HG02885 (cell line): Measurements from ENCODE around the gene HSPB9.

ENCODE experiments used
- ATAC-seq: cut with Tn5 transposase; IDR thresholded peaks from one replicate; pipeline ENCODE4 v1.9.1; 2021; ENCODE audit warnings: mild to moderate bottlenecking; ENCODE audit not compliant: unreplicated experiment, poor library complexity

HSPB9 gene, protein sequence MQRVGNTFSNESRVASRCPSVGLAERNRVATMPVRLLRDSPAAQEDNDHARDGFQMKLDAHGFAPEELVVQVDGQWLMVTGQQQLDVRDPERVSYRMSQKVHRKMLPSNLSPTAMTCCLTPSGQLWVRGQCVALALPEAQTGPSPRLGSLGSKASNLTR

DNA sequence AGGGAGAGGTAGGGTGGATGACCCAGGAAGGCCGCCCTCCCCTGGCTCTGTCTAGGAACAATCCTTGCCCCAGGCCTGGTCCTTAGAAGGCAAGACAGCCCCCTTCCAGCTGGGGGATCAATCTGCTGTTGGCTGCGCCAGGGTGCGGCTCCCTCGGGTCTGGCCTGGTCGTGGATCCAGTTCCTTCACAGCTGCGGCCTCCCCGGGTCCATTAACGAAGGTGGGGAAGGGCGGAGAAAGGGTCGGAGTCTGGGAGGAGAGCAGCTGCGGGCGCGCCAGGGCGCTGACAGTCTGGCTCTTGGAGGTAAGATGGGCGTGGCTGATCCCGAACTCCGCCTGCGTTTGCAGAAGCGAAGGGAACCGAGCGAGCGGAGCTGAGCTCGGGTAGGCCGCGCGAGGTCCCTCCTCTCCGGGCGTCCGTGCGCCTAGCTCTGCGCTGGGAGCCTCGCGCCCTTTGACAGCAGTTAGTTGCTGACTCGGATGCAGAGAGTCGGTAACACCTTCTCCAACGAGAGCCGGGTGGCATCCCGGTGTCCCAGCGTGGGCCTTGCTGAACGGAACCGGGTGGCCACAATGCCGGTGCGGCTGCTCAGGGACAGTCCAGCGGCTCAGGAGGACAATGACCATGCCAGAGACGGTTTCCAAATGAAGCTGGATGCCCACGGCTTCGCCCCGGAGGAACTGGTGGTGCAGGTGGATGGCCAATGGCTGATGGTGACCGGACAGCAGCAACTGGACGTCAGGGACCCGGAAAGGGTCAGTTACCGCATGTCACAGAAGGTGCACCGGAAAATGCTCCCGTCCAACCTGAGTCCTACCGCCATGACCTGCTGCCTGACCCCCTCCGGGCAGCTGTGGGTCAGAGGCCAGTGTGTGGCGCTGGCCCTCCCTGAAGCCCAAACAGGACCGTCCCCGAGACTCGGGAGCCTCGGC lies at the start of gene HSPB9:
Gene HSPB9, plus strand, starts transcription at position 434 of the 933 bp plus-strand sequence. Its CDS starts 47 bp downstream, at position 481.
- no peak for ATAC-seq

DNA sequence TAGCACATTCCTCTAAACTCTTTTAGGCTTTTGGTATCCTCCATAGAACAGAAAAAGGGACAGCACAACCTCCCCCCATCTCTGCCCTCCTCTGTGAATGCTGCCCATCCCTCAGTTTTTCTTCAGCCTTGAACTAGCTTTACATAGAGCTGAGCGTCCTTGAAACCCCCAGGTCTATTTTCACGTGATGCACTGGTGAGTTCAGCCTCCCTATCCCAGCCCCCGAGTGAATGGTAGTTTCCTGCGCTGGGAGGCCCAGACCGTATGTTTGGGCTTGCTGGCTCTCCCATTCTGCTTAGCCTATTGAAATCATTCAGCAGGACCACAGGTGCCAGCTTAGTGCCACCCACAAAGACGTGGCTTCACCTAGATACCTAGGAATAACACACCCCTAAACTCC lies 46.8 kb upstream of the HSPB9 start:
- no peak for ATAC-seq

DNA sequence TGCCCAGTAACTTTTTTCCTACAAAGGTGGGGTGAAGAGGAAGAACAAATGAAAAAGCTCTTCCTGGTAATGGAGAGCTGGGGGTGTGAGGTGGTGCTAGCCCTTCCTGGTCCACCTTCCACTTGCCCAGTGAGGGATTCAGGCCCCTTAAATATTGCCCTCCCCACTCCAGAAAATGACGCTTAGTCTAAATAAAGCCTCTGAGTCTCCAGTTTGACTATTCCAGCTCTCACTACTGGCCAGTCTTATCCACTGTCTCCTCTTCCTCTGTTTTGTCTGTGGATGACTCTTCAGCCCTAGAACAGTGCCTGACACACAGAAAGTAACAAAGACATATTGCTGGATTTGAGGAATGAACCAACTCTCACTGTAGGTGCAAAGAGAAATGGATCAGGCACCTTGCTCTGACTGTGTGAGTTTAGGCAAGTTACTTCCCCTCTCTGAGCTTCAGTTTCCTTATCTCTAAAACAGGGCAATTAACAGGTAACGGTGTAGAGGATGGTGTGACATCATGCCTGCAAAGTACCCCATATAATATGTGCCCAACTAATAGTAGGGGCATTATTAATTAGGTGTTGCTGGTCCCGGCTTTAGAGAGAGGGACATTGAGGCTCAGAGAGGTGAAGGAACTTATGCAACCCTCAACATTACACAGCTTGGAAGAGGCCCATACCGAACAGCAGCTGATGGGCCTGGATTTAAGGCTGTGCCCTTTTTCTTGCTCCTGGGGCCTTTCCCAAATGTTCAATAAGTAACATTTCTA lies 45.6 kb upstream of the HSPB9 start:
- no peak for ATAC-seq

DNA sequence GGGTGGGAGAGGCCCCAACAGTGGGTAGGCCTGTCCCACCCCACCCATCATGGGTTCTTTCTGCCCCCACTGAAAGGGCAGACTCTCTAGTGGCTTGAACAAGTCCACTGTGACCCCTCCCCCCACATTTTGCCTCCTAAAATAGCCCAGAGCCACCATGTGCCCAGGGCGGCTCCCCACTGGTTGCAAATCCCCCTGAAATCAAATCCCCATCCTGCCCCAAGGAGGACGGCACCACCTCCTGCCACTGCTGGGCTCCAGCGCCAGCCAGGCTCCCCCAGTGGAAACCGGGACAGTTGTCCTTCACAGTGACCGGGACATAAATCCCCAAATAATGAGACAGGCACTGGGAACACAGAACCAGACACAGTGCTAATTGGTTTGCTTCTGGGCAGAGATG lies 44.8 kb upstream of the HSPB9 start:
- ATAC-seq: no peak

DNA sequence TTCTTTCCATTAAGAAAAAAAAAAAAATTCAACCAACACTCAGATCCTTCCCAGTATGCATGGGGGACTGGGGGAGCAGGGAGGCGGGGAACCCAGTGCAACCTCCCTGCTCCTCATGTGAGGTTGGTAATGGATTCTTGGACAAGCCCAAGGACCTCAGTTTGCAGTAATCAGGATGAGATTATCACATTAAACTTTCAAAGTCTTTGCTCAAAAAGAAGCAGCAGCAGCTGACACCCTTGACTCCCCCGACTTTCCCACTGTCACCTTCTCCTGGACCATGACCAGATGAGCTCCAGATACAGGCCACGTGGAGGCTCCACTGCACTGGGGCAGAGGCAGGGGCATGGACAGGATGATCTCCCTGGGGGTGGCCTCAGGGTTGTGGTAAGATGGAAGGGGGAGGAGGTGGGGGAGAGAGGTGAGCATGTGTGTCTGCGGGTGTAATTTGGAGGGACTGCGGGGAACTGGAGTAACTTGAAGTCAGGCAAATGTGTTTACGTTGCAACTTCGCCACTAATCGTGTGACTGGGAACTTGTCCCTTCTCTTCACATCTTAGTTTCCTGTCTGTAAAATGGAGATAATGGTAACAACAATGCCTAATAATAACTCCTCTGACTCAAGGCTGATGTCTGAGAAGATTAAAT lies 44.1 kb upstream of the HSPB9 start:
- no peak for ATAC-seq

DNA sequence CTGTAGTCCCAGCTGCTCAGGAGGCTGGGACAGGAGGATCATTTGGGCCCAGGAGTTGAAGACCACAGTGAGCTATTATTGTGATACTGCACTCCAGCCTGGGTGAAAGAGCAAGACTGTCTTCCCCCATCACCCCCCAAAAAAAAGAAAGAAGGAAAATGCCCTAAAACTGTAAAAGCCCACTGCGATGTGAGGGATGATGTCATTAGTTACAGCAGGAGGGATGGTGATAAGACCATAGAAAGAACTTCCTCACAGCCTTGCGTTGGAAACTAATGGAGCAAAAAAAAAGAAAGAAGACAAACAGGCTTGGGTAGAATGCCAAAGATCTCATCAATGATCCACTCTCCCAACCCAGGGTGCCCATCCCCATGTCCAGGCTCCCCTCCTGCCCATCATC lies 43.1 kb upstream of the HSPB9 start:
- ATAC-seq: no peak

DNA sequence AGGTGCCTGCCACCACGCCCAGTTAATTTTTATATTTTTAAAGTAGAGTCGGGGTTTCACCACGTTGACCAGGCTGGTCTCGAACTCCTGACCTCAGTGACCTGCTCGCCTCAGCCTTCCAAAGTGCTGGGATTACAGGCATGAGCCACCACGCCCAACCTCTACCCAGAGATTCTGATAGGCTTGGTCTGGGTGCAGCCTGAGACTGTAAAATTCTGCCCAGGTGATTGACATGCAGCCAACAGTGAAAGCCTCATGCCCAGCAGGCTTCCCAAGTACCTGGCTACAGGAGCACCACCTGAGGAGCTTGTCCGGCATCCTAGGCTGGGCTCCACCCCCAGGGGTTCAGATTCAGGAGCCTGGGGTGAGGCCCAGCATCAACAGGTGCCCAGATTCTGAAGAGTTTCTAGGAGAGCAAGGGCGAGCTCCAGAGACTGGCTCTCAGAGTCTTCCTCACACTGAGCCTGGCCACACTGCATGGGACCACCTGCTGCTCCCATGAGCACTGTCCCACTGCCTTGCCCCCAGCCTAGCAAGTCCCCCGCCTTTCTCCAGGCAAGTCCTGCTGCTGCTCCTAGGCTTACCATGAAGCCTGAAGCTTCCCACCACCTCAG lies 41.0 kb upstream of the HSPB9 start:
- no peak for ATAC-seq

DNA sequence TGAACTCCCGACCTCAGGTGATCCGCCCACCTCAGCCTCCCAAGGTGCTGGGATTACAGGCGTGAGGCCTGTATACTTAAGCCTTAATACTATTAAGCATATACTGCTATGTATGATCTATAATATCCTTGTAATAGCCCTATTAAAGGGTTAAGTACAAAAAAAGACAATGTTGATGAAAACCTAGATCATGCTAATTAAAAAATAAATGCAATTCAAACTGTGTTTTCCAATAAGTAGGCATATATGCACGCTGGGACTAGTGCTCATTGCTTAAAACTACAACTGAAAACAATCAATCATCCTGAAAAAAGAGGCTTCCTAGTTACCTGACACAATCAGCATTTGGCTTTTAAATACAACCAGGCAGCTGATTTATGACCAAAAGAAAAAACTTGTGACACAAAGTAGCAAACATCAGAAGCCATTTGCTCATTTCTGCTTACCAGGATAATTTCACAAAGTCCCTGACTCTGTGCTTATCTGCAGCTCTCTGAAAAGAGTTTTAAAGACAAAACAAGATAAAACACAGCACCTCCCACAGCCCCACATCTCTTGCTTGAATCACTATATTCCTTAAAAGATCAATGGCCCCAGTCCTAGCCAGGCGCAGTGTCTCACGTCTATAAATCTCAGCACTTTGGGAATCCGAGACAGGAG lies 35.4 kb upstream of the HSPB9 start:
- no peak for ATAC-seq

DNA sequence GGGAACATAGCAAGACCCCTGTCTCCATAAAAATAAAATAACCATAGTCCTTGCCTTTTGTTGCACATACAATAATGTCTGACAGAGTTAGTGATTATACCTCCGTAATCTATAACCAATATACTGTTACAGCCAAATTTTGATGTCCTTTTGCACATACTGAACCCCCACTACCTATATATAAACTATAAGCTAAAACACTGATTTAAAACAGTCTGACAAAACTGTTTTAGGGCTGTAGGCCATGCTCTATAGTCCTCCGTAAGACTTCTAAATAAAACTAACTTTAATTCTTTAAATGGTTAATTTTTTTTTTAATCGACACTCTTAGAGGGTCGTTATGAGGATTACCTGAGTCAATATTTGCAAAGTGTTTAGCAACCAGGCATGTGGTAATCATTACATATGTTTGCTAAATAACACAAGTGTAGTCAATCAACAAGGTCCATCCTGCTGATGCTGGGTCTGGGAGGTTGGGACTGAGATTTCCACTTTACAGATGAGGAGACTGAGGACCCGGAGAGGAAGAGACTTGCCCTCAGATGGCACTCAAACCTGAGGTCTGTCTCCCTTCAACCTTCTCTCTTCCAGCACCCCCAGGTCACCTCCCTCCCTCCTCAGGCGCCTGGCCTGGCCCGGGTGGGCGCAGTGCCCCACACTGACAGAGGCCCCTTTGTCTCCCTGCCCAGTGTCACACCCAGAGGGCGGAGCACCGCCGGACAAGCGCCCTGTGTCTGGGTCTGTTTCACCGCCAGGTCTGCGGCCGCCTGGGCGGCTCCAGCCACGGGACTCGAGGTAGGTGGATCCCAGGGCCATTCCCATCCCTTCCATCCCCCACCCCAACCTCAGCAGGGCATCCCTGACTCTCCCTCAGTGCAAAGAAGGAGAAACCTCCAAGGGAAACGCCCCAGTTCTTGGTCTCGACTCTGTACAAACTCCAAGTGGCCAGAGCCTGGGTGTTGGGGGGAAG lies 34.6 kb upstream of the HSPB9 start:
- ATAC-seq: no peak

DNA sequence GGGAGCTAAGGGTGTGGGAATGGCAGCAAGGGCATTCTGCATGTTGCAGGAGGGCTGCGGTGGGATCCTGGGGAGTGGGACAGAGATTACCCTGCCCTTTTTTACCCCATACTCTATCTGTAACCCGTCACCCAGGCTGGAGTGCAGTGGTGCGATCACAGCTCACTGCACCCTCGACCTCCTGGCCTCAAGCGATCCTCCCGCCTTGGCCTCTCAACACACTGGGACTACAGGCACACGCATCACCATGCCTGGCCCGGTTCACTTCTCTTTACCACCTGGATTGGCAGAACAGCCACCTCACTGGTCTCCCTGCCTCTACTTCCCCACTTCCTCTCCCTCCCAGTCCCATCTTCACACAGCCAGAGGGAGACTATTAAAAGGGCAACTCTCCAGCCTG lies 33.9 kb upstream of the HSPB9 start:
- no peak for ATAC-seq

DNA sequence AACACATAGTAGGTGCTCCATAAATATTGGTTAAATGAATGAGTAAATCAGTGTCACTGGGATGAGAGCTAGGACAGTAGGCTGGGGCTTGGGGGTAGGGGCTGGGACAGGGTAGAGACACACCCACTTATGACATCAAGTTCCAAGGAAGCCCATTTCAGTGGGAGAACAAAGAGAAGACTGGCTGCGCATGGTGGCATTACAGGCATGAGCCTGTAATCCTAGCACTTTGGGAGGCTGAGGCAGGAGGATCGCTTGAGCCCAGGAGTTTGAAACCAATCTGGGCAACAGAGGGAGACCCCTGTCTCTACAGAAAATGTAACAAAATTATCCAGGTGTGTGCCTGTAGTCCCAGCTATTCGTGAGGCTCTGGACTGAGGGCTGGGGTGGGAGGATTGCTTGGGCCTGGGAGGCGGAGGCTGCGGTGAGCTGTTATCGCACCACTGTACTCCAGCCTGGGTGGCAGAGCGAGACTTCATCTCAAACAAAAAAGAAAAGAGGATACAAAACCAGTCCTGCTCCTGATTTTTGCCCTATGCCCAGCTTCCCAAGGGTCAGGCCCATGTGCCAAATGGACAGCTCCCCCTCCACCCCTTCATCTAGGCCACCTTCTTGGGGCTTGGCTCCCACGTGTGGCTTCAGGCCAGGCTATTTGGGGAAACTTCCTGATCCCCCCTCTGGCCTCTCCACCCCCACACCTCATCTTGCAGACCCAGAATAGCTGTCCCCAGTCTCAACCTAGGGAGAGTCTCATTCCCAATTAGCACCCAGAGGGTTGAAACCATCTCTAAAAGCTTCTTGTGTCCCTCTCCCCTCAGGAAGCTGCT lies 31.4 kb upstream of the HSPB9 start:
- ATAC-seq: no peak

DNA sequence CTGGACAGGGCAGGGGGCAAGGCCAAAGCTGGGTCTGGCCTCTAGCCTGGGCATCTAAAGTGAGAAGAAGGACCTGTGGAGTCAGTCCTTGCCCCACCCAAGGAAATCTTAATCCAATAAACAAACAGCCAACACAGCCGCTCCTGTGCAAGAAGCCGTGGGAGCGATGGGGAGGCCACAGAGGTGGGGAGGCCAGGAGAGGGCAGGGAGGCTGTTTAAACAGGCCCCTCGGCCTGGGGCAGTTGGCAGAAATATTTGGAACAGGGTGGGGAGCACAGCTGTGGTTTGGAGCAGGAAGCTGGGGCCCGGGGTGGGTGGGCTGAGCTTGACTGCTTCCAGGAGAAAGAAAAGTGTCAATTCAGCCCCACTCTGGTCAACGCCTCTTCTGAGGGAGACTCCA lies 29.7 kb upstream of the HSPB9 start:
- no peak for ATAC-seq

DNA sequence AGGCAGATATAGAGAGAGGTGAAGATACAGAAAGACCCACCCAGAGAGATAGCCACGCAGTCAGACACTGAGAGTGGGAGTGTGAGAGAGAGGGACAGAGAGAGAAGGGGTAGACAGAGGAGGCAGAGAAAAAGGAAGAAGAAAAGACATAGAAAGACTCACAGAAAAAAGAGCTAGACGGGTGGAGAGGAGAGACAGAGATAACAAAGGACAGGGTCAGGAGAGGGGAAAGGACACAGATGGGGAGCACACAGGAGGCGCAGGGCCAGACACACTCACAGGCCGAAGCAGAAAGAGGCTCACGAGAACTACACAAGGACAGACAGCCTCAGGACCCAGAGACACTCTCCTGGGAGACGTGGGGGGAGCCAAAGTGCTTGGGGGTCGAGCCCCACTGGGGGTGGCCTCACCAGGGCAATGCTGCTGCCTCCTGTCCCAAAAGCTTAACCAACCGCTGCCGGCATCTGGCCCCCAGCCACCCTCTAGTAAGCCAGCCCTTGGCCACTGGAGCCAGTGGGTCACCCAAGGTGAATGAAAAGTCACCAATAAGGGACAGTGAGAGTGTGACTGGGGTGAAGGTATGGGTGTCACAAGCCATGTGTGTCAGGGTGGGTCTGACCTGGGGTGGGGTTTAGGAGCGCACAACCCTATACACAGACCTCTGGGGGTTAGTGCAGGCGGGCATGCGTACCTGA lies 28.1 kb upstream of the HSPB9 start:
- ATAC-seq: no peak

DNA sequence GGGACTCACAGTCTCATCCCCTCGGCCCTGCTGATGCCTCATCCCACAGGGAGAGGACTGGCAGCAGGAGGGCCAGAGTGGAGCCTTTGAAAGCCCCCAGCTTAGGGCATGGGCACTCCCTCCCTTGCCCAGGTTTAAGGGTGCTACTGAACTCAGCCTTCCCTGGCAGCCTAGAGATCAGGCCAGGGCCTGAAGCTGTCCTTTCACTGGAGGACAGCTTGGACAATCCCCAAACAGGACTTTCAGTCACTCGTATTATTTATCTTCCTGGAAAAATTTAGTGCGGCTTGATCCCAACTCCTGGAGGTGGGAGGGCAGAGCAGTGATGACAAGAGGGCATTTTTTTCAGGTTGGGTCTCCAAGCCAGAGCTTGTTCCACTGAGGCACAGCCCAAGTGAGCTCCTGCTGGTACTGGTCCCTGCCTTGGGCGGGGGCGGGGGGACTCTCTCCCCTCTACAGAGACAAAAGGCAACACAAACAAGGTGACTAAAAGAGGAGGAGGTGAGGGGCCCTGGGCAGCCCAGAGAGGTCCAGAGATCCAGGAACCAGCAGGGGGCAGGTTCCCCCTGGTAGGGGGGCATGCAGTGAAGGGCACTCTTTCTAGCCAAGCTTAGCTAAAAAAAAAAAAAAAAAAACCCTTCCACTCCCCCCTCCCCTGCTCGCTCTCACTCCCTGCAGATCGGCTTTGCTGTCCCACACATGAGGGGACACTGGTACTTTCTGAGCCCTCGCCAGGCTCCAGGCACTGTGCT lies 26.1 kb upstream of the HSPB9 start:
- no peak for ATAC-seq

DNA sequence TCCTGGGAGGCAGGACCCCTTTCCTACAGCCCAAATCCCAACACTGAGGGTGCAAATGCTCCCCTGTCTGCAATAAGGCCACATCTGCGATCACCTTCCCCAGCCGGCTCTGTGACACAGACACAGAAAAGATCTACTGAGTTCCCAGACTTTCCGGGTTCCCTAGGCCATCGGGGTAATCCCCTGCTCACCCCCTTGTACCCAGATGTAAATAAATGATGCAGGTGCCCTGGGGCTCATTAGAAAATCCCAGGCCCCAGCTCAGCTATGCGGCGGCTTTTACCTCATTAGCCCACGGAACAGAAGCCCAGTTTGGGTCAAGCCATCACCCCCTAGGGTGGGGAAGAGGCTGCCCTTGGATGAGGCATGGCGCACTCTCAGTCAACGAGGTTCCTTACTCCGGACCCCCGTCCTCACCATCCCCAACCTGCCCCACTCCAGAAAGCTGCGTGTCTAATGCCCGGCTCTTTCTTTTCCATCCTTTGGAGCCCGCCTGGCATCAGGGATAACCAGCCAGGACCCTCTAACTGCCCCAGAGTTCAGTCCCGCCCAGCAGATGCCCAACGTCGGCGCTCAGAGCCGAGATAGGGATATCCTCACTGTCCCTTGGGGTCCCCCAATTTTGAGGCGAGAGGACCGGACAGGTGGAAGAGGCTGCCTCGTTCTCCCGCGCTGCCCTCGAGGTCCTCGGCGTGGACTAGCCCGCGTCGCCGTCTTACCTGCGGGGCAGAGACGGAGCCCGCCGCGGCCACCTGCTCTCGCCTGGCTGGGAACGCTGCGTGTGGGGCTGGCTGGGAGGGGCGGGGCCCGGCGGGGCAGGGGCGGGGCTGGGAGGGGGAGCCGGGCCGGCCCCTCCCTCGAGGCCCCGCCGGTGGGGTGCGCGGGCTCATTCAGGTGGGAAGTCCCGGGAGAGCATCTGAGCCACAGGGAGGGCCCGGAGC lies 24.6 kb upstream of the HSPB9 start, which contains the start of gene ZNF385C:
Gene ZNF385C, minus strand, starts transcription at position 783 of the 941 bp plus-strand sequence. CDS start 35,417 bp downstream, outside the sequence.
- ATAC-seq: no peak
